K562 (cell line): ENCODE results near the gene IL20. TPM values are rescaled to one million over a fixed set of nuclear protein-coding genes. Genes with fewer than 3 reads are reported as not detected.

Experiments
- ATAC-seq: fragments of 200-7000 bp; cut with Tn5 transposase; 3 replicates; pipeline ENCODE4 v1.9.1; 2020; ENCODE audit warnings: moderate library complexity
- BruUV-seq: library from RNA; stranded (reverse); fragments of 400-500 nt; replicated peaks from 2 replicates; lab custom pipeline; 2021; lab: Mats Ljungman, UMichigan
- CTCF ChIA-PET: fragments of 300-600 bp; formaldehyde crosslinking; extraction: SDS; loops from one replicate; lab custom pipeline; 2021; ENCODE audit warnings: low intra/inter-chr PET ratio; lab: Yijun Ruan, JAX
- POLR2A ChIA-PET: fragments of 300-600, 350-650 bp; sonication (Branson Sonifier 250); formaldehyde crosslinking; extraction: SDS; loops from one replicate; lab custom pipeline; 2021; ENCODE audit warnings: antibody characterized with exemption, inconsistent platforms; lab: Yijun Ruan, JAX
- DNase-seq, 4 experiments: peaks; one replicate each; pipeline versions ENCODE4 v3.0.0 to v3.0.0-alpha.2; 2011 to 2018; ENCODE audit warnings: low spot score in 3 of 4, mixed read lengths in 3 of 4; ENCODE audit errors: extremely low read depth in 1 of 4
- FAIRE-seq: peaks from 2 replicates; lab custom pipeline; 2011; peaks lifted over from hg19 to GRCh38; lab: Jason Lieb, UNC
- H2AFZ ChIP-seq: 2 replicates; pipeline ENCODE4 v1.6.0; 2011; ENCODE audit warnings: low read depth, low read length, control low read depth, inconsistent platforms
- H3K27ac ChIP-seq: fragments of 200-600 bp; 3 replicates; pipeline ENCODE4 v1.8.0; 2011; ENCODE audit warnings: low read depth, mild to moderate bottlenecking, control low read depth, inconsistent platforms, low read length, moderate library complexity, mixed read lengths; ENCODE audit errors: extremely low read depth
- H3K27me3 ChIP-seq, 2 experiments: fragments of 300-600 bp in 1 of 2; 2 replicates in 1 of 2; 3 replicates in 1 of 2; pipeline versions ENCODE4 v1.6.0 to v1.8.0; 2011; ENCODE audit warnings: inconsistent platforms in 2 of 2, low read length in 2 of 2, mild to moderate bottlenecking in 1 of 2, mixed read lengths in 1 of 2, moderate library complexity in 1 of 2; ENCODE audit not compliant: control insufficient read depth in 2 of 2, insufficient read depth in 2 of 2
- H3K36me3 ChIP-seq: fragments of 300-600 bp; 3 replicates; pipeline ENCODE4 v1.8.0; 2011; ENCODE audit warnings: mild to moderate bottlenecking, low read length, inconsistent platforms; ENCODE audit not compliant: control insufficient read depth, insufficient read depth
- H3K4me1 ChIP-seq, 2 experiments: fragments of 200-600 bp in 1 of 2; replicated peaks in 1 of 2; 2 replicates in 1 of 2; 3 replicates in 1 of 2; pipeline versions ENCODE4 v1.5.1 to v1.8.0; 2011; ENCODE audit warnings: inconsistent platforms in 2 of 2, low read length in 2 of 2, mild to moderate bottlenecking in 1 of 2, mixed read lengths in 1 of 2, moderate library complexity in 1 of 2; ENCODE audit not compliant: control insufficient read depth in 2 of 2, insufficient read depth in 2 of 2
- H3K4me2 ChIP-seq: 2 replicates; pipeline ENCODE4 v1.6.1; 2011; ENCODE audit warnings: low read length, control low read depth, inconsistent platforms, mixed read lengths; ENCODE audit not compliant: insufficient read depth
- H3K4me3 ChIP-seq: fragments of 200-600 bp; sonication (generic), shearing (Covaris generic); 2 replicates; pipeline ENCODE4 v1.5.1; 2016; ENCODE audit warnings: control low read depth, inconsistent platforms
- H3K79me2 ChIP-seq: fragments of 200-600 bp; 3 replicates; pipeline ENCODE4 v1.8.0; 2011; ENCODE audit warnings: low read length, inconsistent platforms; ENCODE audit not compliant: control insufficient read depth, insufficient read depth
- H3K9ac ChIP-seq, 2 experiments: 2 replicates each; pipeline versions ENCODE4 v1.6.0 to v1.6.1; 2011; ENCODE audit warnings: low read depth in 2 of 2, low read length in 2 of 2, control low read depth in 1 of 2, inconsistent platforms in 1 of 2, mild to moderate bottlenecking in 1 of 2, mixed read lengths in 1 of 2; ENCODE audit not compliant: insufficient read depth in 1 of 2
- H3K9me1 ChIP-seq: one replicate; pipeline ENCODE4 v1.6.0; 2011; ENCODE audit warnings: inconsistent platforms, mild to moderate bottlenecking, low read length, moderate library complexity; ENCODE audit not compliant: control insufficient read depth, insufficient read depth
- H3K9me3 ChIP-seq: replicated peaks from 2 replicates; pipeline ENCODE4 v1.5.1; 2011; ENCODE audit warnings: low read depth, low read length, inconsistent platforms; ENCODE audit not compliant: control insufficient read depth, insufficient read depth
- H4K20me1 ChIP-seq: replicated peaks from 2 replicates; pipeline ENCODE4 v1.6.1; 2011; ENCODE audit warnings: low read length, inconsistent platforms, mixed read lengths; ENCODE audit not compliant: control insufficient read depth, insufficient read depth
- BCL6 ChIP-seq: fragments of 250-450 bp; sonication (Bioruptor Pico); IDR thresholded peaks from 2 replicates; pipeline ENCODE4 v1.4.0; 2020
- CBFA2T3 ChIP-seq: fragments of 450-650 bp; IDR thresholded peaks from 2 replicates; pipeline ENCODE4 v1.6.1; 2017
- ELF1 ChIP-seq: fragments of 200-800 bp; sonication (Bioruptor generic); IDR thresholded peaks from 2 replicates; pipeline ENCODE4 v1.6.1; 2016; ENCODE audit warnings: missing genetic modification characterization, missing compliant biosample characterization
- GTF2A2 ChIP-seq: IDR thresholded peaks from 2 replicates; pipeline ENCODE4 v1.6.1; 2016; ENCODE audit warnings: mild to moderate bottlenecking, missing genetic modification characterization, missing compliant biosample characterization
- HSF4 ChIP-seq: fragments of 250-450 bp; sonication (Bioruptor Pico); IDR thresholded peaks from 2 replicates; pipeline ENCODE4 v2.1.2; 2022; ENCODE audit warnings: mild to moderate bottlenecking, moderate library complexity, borderline replicate concordance
- MEIS2 ChIP-seq: fragments of 450-650 bp; IDR thresholded peaks from 2 replicates; pipeline ENCODE4 v1.6.1; 2014; ENCODE audit warnings: mild to moderate bottlenecking; ENCODE audit not compliant: partially characterized antibody
- PRPF4 ChIP-seq: fragments of 200-400 bp; formaldehyde crosslinking; IDR thresholded peaks from one replicate; pipeline ENCODE4 v1.6.1; 2017; ENCODE audit warnings: low read length, low read depth, mild to moderate bottlenecking; ENCODE audit not compliant: insufficient read depth, poor library complexity, severe bottlenecking
- RBM14 ChIP-seq: fragments of 200-400 bp; formaldehyde crosslinking; IDR thresholded peaks from 2 replicates; pipeline ENCODE4 v1.6.1; 2018; ENCODE audit warnings: low read depth, mild to moderate bottlenecking, low read length, moderate library complexity, borderline replicate concordance; ENCODE audit not compliant: insufficient read depth
- TCF3 ChIP-seq: sonication (generic); formaldehyde crosslinking; IDR thresholded peaks from 2 replicates; pipeline ENCODE4 v1.4.0; 2020; ENCODE audit warnings: mild to moderate bottlenecking, missing genetic modification reagents
- ZNF23 ChIP-seq: fragments of 250-450 bp; sonication (Bioruptor Pico); IDR thresholded peaks from 2 replicates; pipeline ENCODE4 v1.4.0; 2020; ENCODE audit warnings: mild to moderate bottlenecking
- ZNF253 ChIP-seq: fragments of 250-450 bp; sonication (Bioruptor Pico); conservative IDR thresholded peaks from 2 replicates; pipeline ENCODE4 v1.6.1; 2021; ENCODE audit warnings: mild to moderate bottlenecking
- ZNF436 ChIP-seq: fragments of 250-450, 450-650 bp; sonication (Bioruptor Pico); formaldehyde crosslinking; IDR thresholded peaks from 2 replicates; pipeline ENCODE4 v1.7.0; 2020; ENCODE audit warnings: mild to moderate bottlenecking
- WGBS: fragments of 100-300 bp; shearing (Covaris generic); methylation state at CpG from one replicate; pipeline ENCODE4 v1.1.6; 2016; ENCODE audit warnings: low coverage, mixed read lengths; ENCODE audit not compliant: insufficient coverage; ENCODE audit errors: missing lambda C conversion rate; 5-methylcytosine and 5-hydroxymethylcytosine counted together
- in situ Hi-C: fragments of 300-500 bp; cut with MboI; formaldehyde crosslinking; loops from 4 replicates; pipeline ENCODE4 v1.15.0; 2018; ENCODE audit warnings: inconsistent platforms, mixed read lengths
- intact Hi-C: fragments of 100-400 bp; cut with micrococcal nuclease; formaldehyde crosslinking; loops from 2 replicates; pipeline ENCODE4 v1.14.2; 2022
- polyA plus RNA-seq, 8 experiments: library from polyadenylated mRNA; depleted of rRNA in 4 of 8; stranded (reverse) in 5 of 8; unstranded in 3 of 8; fragments of >200 nt; fragmentation: Nextera tagmentation in 2 of 8; fragmentation: Illumina TruSeq in 1 of 8; extraction: Ambion mirVana in 2 of 8; extraction: Trizol in 1 of 8; gene quantifications; 2 replicates each; pipeline versions ENCODE4 v1.2.1 to v1.2.3, GENCODE V29; 2011 to 2014; ENCODE audit warnings: inconsistent platforms in 1 of 8, missing spikeins in 1 of 8
- total RNA-seq, 7 experiments: library from RNA; depleted of rRNA in 6 of 7; stranded (reverse); fragments of >200 nt in 6 of 7; fragmentation: Illumina TruSeq in 2 of 7; extraction: Trizol in 2 of 7; gene quantifications; 2 replicates each; pipeline versions ENCODE4 v1.2.1 to v1.2.3, GENCODE V29; 2011 to 2021; ENCODE audit warnings: low replicate concordance in 1 of 7
- TF ChIP-seq, protein P1 (sequence below), 2 experiments: IDR thresholded peaks in 1 of 2; conservative IDR thresholded peaks in 1 of 2; 2 replicates each; pipeline ENCODE4 v1.6.1; 2016; ENCODE audit warnings: low read depth in 2 of 2, mild to moderate bottlenecking in 1 of 2, missing compliant biosample characterization in 1 of 2, missing genetic modification characterization in 1 of 2, moderate library complexity in 1 of 2
- TF ChIP-seq, protein P2 (sequence below), 2 experiments: fragments of 450-650 bp; conservative IDR thresholded peaks; 2 replicates each; pipeline ENCODE4 v1.6.1; 2017; ENCODE audit warnings: mild to moderate bottlenecking in 2 of 2, moderate library complexity in 2 of 2
- TF ChIP-seq, protein P3 (sequence below): fragments of 250-450 bp; sonication (Bioruptor Pico); IDR thresholded peaks from 2 replicates; pipeline ENCODE4 v1.4.0; 2020; ENCODE audit warnings: borderline replicate concordance

Gene IL20
- total and polyA plus RNA-seq, 9 of the 15 experiments (the other 6 are each of a cell fraction or from before 2014, with no cell fraction given): not detected

DNA sequence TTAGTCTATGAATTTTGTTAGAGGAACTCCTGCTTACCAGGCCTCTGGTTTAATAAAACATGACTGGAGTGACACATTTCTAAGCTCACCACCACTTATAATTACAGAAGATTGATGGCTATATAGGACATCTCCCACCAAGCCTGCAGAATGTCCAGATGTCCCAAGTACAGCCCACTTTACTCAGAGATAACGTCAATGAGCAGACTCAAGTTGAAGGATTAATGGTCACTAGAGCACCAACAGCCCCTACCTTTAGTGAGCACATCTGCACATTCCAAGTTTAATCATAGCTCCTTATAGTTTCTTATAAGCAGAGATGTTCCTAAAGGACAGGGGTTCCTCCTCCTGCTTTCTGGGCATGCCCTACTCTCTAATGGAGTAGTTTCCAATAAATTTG lies 37.4 kb upstream of the IL20 start:
- 0% methylated on average over 1 of the region's 1 CpG for WGBS
- H3K27me3 ChIP-seq: peaks cover 43 to 45% of the 10 kb centered on the region in 2 experiments
- ChIA-PET POLR2A (interaction anchor here (0.6 to 1.0 kb wide), 2 partner anchors 20 to 55 kb away, joined by 3 read pairs; no protein-coding TSS in a partner anchor), CTCF (no interaction called here)
- no peaks in the 10 kb centered on the region for H3K79me2 ChIP-seq
- FAIRE-seq (no peak), DNase-seq (no peak), ATAC-seq (peak; percentile 59; the same call in 2 of the 3 replicates)
- H2AFZ ChIP-seq: no peak overlapping the region
- no peak overlapping the region for H3K4me2 ChIP-seq
- H3K9me1 ChIP-seq: no peaks in the 10 kb centered on the region
- intact Hi-C loops (no loop called here), in situ Hi-C loops (no loop called here)
- H3K9me3 ChIP-seq: no peaks in the 10 kb centered on the region
- no peaks in the 10 kb centered on the region for H3K36me3 ChIP-seq
- H3K4me3 ChIP-seq: no peak overlapping the region
- H3K4me1 ChIP-seq: peaks cover 0 to 4% of the 10 kb centered on the region in 2 experiments; a peak in 2 of 5 replicates
- no peaks in the 10 kb centered on the region; the same call in none of the 2 replicates for H4K20me1 ChIP-seq
- H3K27ac ChIP-seq: no peak overlapping the region
- no TSS peak for BruUV-seq
- no peak overlapping the region for H3K9ac ChIP-seq
- TF ChIP-seq PRPF4 (no peak), TCF3 (CRISPR knock-in tag) (0 out of 2 replicates have a peak, but pooled peaks have one; percentile 22), MEIS2 (peak; percentile 86), ELF1 (no peak), GTF2A2 (no peak), RBM14 (no peak), ZNF253 (CRISPR knock-in tag) (no peak), CBFA2T3 (peak; percentile 37; the same call in 1 of the 2 replicates), BCL6 (CRISPR knock-in tag) (no peak), HSF4 (no peak), ZNF436 (CRISPR knock-in tag) (no peak), ZNF23 (CRISPR knock-in tag) (no peak)
- TF ChIP-seq, protein P1, sequence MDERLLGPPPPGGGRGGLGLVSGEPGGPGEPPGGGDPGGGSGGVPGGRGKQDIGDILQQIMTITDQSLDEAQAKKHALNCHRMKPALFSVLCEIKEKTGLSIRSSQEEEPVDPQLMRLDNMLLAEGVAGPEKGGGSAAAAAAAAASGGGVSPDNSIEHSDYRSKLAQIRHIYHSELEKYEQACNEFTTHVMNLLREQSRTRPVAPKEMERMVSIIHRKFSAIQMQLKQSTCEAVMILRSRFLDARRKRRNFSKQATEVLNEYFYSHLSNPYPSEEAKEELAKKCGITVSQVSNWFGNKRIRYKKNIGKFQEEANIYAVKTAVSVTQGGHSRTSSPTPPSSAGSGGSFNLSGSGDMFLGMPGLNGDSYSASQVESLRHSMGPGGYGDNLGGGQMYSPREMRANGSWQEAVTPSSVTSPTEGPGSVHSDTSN (CRISPR knock-in tag; IDR thresholded peaks at IDR 0.05; ENCODE audit: low read depth): no peak
- TF ChIP-seq, protein P1 (tag; conservative IDR thresholded peaks at IDR 0.05; ENCODE audit: low read depth): peak; percentile 80
- TF ChIP-seq, protein P2, sequence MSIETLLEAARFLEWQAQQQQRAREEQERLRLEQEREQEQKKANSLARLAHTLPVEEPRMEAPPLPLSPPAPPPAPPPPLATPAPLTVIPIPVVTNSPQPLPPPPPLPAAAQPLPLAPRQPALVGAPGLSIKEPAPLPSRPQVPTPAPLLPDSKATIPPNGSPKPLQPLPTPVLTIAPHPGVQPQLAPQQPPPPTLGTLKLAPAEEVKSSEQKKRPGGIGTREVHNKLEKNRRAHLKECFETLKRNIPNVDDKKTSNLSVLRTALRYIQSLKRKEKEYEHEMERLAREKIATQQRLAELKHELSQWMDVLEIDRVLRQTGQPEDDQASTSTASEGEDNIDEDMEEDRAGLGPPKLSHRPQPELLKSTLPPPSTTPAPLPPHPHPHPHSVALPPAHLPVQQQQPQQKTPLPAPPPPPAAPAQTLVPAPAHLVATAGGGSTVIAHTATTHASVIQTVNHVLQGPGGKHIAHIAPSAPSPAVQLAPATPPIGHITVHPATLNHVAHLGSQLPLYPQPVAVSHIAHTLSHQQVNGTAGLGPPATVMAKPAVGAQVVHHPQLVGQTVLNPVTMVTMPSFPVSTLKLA (conservative IDR thresholded peaks at IDR 0.05): no peak
- TF ChIP-seq, protein P3, sequence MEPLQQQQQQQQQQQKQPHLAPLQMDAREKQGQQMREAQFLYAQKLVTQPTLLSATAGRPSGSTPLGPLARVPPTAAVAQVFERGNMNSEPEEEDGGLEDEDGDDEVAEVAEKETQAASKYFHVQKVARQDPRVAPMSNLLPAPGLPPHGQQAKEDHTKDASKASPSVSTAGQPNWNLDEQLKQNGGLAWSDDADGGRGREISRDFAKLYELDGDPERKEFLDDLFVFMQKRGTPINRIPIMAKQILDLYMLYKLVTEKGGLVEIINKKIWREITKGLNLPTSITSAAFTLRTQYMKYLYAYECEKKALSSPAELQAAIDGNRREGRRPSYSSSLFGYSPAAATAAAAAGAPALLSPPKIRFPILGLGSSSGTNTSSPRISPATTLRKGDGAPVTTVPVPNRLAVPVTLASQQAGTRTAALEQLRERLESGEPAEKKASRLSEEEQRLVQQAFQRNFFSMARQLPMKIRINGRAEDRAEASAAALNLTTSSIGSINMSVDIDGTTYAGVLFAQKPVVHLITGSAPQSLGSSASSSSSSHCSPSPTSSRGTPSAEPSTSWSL (CRISPR knock-in tag): no peak
